ENCODE data around the gene DAPK2.

The DAPK2 gene

DNA sequence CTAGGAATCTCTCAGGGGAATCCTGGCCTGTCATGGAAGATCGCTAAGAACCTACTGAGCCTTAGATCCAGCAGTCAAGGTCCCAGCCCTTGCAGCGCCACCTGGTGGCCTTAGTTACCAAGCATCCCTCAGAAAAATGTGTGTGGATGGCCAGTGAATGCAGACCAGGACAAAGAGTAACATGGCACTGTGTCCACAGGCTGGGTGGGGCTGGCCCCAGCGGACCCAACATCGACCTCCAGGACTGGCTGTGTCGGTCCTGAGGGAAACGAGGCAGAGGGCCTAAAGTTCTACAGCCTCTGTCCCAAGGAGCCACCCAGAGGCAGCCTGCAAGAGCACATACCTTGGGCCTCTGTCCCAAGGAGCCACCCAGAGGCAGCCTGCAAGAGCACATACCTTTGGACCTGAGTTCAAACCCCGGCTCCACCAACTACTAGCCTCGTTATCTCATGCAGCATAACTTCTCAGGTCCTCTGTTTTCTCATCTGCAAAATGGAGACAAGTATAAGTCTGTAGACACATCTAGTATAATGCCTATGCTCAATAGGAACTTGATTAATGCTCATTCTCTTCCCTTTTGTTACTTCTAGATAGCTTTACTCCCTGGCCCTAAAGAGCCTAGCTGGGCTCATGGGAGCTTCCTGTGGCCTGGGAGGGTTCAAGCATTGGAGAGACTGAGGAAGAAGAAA is 155.1 kb downstream of the DAPK2 start:
- DNase-seq (ENCODE audit: low spot score), result peak; percentile 67
- H3K36me3 Mint-ChIP-seq (ENCODE audit: low read depth), result no peaks in the 10 kb centered on the region
- H3K4me3 Mint-ChIP-seq, result peak overlapping the region; percentile 54

DNA sequence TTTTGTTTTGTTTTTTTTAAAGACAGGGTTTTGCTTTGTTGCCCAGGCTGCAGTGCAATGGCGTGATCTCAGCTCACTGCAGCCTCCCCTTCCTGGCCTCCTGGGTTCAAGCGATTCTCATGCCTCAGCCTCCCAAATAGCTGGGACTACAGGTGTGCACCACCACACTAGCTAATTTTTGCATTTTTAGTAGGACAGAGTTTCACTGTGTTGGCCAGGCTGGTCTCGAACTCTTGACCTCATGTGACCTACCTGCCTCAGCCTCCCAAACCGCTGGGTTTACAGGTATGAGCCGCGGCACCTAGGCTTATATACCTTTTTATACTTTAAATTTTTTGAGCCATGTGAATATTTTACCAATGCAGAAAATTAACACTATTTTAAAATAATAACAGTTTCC is 155.7 kb downstream of the DAPK2 start:
- no peaks in the 10 kb centered on the region for H3K9me3 Mint-ChIP-seq
- no peaks in the 10 kb centered on the region for H3K27me3 Mint-ChIP-seq (ENCODE audit: low read depth)
- H3K27ac Mint-ChIP-seq, result no peak overlapping the region
- peaks cover 43% of the 10 kb centered on the region for H3K4me1 Mint-ChIP-seq (ENCODE audit: low read depth)
- H3K36me3 Mint-ChIP-seq (ENCODE audit: low read depth), result no peaks in the 10 kb centered on the region
- no peak for DNase-seq (ENCODE audit: low spot score)
- H3K4me3 Mint-ChIP-seq, result no peak overlapping the region

More for the DNA sequence above, 155.1 kb downstream of the DAPK2 start:
- Mint-ChIP-seq H3K4me1 (ENCODE audit: low read depth) (peaks cover 49% of the 10 kb centered on the region), H3K9me3 (no peaks in the 10 kb centered on the region), H3K27me3 (ENCODE audit: low read depth) (no peaks in the 10 kb centered on the region), H3K27ac (peak overlapping the region; percentile 77)

DNA sequence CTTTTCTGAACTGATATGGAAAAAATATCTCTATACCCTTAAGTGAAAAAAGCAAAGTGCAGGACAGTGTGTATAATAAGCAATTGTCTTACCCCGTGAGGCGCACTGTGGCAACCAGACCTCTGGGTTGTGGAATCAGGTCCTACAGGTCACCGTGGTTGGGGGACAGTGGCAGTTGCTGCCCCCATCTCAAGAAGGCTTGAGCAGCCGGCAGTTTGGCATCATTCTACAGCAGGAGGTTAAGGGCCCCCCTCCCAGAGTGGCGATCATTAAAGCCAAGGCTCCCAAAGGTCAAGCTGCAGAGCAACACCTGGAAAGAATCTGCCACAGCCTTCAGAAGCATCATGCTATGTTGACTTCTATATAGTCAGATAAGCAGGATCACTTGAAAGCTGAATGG is 156.5 kb downstream of the DAPK2 start:
- H3K4me1 Mint-ChIP-seq (ENCODE audit: low read depth), result peaks cover 37% of the 10 kb centered on the region

DNA sequence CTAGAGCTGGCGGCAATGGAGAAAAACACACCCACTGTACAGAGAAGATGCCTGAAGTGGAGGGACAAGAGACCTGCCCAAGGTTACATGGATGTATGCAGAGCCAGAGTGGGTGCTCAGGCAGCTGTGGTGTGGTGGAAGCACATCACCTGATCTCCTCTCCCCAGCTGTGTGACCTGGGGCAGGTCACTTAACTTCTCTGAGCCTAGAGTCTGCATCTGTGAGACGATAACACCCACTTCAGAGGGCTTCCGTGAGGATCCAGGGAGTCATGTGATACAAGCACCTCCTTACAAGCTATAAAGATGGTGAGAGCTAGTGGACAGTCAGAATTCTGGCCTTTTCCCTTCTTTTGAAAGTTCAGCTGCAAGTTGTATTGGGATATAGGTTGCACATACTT is 157.5 kb downstream of the DAPK2 start:
- peaks cover 36% of the 10 kb centered on the region for H3K4me1 Mint-ChIP-seq (ENCODE audit: low read depth)
- no peak overlapping the region for H3K4me3 Mint-ChIP-seq
- no peaks in the 10 kb centered on the region for H3K9me3 Mint-ChIP-seq
- no peak for DNase-seq (ENCODE audit: low spot score)
- H3K27me3 Mint-ChIP-seq (ENCODE audit: low read depth), result no peaks in the 10 kb centered on the region
- H3K27ac Mint-ChIP-seq, result no peak overlapping the region
- H3K36me3 Mint-ChIP-seq (ENCODE audit: low read depth), result no peaks in the 10 kb centered on the region

More for the DNA sequence above, 156.5 kb downstream of the DAPK2 start:
- no peaks in the 10 kb centered on the region for H3K36me3 Mint-ChIP-seq (ENCODE audit: low read depth)
- no peak overlapping the region for H3K4me3 Mint-ChIP-seq
- H3K27me3 Mint-ChIP-seq (ENCODE audit: low read depth), result no peaks in the 10 kb centered on the region
- DNase-seq (ENCODE audit: low spot score), result no peak
- H3K9me3 Mint-ChIP-seq, result no peaks in the 10 kb centered on the region
- H3K27ac Mint-ChIP-seq, result no peak overlapping the region

DNA sequence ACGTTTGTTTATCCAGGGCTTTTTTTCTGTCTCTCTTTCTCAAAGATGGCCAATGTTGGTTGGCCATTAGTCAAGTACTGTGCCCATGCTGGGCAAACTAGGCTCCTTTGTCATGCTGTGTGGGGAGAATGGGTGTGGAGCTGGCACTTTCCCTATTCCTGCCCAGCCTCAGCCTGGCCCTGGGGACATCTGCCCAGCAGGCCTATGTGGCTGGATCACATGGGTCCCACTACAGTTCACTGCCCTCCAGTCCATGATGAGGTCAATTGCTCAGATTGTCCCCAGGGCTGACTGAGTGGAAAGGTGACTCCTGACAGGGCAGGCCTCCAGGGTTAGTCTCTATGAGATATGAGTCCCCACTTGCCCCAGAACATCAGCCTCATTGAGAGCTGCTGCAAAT is 158.1 kb downstream of the DAPK2 start:
- Mint-ChIP-seq H3K9me3 (no peaks in the 10 kb centered on the region), H3K4me1 (ENCODE audit: low read depth) (peaks cover 29% of the 10 kb centered on the region), H3K27ac (no peak overlapping the region), H3K36me3 (ENCODE audit: low read depth) (no peaks in the 10 kb centered on the region), H3K4me3 (no peak overlapping the region), H3K27me3 (ENCODE audit: low read depth) (no peaks in the 10 kb centered on the region)
- DNase-seq (ENCODE audit: low spot score), result no peak

DNA sequence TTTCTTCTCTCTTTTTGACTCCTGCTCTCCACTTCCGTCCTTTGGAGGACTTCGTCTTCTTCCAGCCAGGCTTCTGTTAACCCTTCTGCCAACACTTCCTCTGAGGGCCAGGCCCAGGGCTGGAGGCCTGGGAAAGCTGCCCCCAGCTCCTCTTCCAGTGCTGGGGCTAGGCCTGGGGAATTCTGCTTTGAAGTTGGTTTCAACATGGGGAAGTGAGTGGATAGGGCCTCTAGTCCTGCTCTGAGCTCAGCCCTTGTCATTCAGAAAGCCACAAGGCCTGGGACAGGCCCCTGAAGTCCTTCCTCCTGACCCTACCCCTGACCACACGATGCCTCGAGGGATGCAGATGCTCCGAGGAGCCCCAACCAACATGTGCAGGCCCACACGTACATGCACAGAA is 158.7 kb downstream of the DAPK2 start:
- H3K27me3 Mint-ChIP-seq (ENCODE audit: low read depth), result no peaks in the 10 kb centered on the region
- H3K27ac Mint-ChIP-seq, result no peak overlapping the region
- H3K4me1 Mint-ChIP-seq (ENCODE audit: low read depth), result peaks cover 25% of the 10 kb centered on the region
- no peaks in the 10 kb centered on the region for H3K36me3 Mint-ChIP-seq (ENCODE audit: low read depth)
- DNase-seq (ENCODE audit: low spot score), result no peak
- no peaks in the 10 kb centered on the region for H3K9me3 Mint-ChIP-seq
- no peak overlapping the region for H3K4me3 Mint-ChIP-seq

DNA sequence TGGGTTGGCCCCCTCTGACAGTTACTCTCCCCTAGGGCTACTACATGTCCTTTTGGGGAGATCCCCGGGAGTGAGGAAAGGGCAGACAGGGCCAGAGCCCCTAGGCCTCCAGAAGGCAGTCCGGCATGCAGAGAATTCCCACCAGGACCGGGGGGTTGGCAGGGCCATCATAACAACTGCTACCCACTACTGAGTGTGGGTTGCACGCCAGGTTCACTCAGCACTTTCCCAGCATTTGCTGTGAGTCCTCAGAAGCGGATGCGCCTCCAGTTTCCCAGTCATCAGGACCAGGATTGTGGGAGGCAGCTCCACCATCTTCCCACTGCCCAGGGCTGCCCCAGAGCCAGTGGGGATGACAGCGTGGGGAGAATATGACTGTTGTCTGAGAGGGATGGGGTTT is 161.3 kb downstream of the DAPK2 start:
- DNase-seq (ENCODE audit: low spot score), result no peak
- Mint-ChIP-seq H3K4me1 (ENCODE audit: low read depth) (peaks cover 13% of the 10 kb centered on the region), H3K9me3 (no peaks in the 10 kb centered on the region), H3K4me3 (no peak overlapping the region), H3K27me3 (ENCODE audit: low read depth) (no peaks in the 10 kb centered on the region), H3K27ac (no peak overlapping the region), H3K36me3 (ENCODE audit: low read depth) (no peaks in the 10 kb centered on the region)

DNA sequence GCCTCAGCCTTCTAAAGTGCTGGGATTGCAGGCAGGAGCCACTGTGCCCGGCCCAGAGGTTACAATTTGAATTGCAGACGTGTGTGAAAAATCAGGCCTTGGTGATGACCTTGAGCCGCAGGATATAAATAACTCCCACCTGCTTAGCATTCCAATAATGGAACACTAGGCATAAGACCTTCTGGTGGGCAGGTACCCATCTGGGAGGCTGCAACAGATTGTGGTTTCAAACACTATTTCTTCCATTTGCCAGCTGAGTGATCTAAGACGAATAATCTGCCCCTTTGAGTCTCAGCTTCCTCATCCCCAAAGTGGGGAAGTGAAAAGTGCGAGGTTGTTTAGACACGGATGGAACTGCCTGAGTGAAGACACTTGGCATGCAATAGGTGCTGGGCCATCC is 164.9 kb downstream of the DAPK2 start:
- Mint-ChIP-seq H3K9me3 (no peaks in the 10 kb centered on the region), H3K27me3 (ENCODE audit: low read depth) (no peaks in the 10 kb centered on the region), H3K4me3 (no peak overlapping the region), H3K4me1 (ENCODE audit: low read depth) (peaks cover 6% of the 10 kb centered on the region), H3K27ac (no peak overlapping the region), H3K36me3 (ENCODE audit: low read depth) (no peaks in the 10 kb centered on the region)
- DNase-seq (ENCODE audit: low spot score), result no peak

DNA sequence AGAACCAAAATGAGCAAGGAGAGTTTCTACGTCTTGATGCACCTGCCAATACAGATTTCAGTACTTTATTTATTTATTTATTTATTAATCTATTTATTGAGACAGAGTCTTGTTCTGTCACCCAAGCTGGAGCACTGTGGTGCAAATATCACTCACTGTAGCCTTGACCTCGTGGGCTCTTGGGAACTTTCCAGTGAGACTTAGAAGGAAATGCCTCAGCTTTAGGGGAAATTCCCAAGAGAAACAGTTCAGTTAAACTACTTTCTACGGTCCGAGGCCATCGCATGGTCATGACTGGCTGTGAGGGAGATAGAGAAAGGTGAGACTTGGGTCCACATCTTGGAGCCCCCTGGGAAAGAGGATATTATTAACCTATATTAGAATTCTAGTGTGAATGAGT is 165.5 kb downstream of the DAPK2 start:
- Mint-ChIP-seq H3K4me3 (no peak overlapping the region), H3K27ac (no peak overlapping the region), H3K4me1 (ENCODE audit: low read depth) (peaks cover 6% of the 10 kb centered on the region), H3K27me3 (ENCODE audit: low read depth) (no peaks in the 10 kb centered on the region), H3K9me3 (no peaks in the 10 kb centered on the region), H3K36me3 (ENCODE audit: low read depth) (no peaks in the 10 kb centered on the region)
- DNase-seq (ENCODE audit: low spot score), result no peak

DNA sequence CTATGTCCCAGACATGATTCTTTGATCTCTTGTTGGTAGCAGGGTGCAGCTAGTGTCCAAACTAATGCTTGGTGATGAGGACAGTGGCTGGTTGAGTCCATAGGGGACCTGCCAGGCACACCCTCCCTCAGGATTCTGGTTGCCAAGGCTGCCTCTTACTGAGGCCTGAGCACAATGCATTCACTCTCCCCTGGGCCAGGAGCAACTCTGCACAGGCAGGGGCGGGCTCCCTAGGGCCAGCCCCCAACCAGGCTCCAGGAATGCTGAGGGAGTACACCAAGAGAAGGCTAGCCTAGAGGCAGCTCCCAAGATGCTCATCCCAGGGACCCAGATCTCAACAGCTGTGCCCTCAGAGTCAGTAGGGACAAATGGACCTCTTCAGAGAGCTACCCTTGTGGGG is 166.3 kb downstream of the DAPK2 start:
- no peak overlapping the region for H3K27ac Mint-ChIP-seq
- no peak overlapping the region for H3K4me3 Mint-ChIP-seq
- H3K9me3 Mint-ChIP-seq, result no peaks in the 10 kb centered on the region
- no peak for DNase-seq (ENCODE audit: low spot score)
- no peaks in the 10 kb centered on the region for H3K27me3 Mint-ChIP-seq (ENCODE audit: low read depth)
- H3K36me3 Mint-ChIP-seq (ENCODE audit: low read depth), result no peaks in the 10 kb centered on the region
- peaks cover 6% of the 10 kb centered on the region for H3K4me1 Mint-ChIP-seq (ENCODE audit: low read depth)

DNA sequence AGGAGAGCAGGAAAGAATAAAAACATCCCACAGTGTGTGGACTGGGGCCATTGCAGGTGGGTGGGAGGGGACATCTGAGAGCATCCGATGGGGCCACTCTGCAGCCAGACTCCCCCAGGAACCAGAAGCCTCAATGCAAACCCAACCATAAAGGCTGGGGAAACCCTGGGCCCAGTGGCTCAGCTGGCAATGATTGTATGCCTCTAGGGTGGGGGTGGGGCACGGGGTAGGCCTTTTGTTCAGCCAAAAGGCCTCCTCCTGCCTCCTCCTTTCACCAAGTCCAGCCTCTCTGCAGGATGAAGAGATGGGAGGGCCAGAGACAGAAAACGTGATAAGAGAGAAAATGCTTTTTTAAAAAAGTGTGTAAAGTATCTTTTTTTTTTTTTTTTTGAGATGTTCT is 167.1 kb downstream of the DAPK2 start:
- Mint-ChIP-seq H3K27ac (no peak overlapping the region), H3K27me3 (ENCODE audit: low read depth) (no peaks in the 10 kb centered on the region), H3K9me3 (no peaks in the 10 kb centered on the region), H3K4me3 (no peak overlapping the region), H3K36me3 (ENCODE audit: low read depth) (no peaks in the 10 kb centered on the region), H3K4me1 (ENCODE audit: low read depth) (peaks cover 6% of the 10 kb centered on the region)
- no peak for DNase-seq (ENCODE audit: low spot score)

DNA sequence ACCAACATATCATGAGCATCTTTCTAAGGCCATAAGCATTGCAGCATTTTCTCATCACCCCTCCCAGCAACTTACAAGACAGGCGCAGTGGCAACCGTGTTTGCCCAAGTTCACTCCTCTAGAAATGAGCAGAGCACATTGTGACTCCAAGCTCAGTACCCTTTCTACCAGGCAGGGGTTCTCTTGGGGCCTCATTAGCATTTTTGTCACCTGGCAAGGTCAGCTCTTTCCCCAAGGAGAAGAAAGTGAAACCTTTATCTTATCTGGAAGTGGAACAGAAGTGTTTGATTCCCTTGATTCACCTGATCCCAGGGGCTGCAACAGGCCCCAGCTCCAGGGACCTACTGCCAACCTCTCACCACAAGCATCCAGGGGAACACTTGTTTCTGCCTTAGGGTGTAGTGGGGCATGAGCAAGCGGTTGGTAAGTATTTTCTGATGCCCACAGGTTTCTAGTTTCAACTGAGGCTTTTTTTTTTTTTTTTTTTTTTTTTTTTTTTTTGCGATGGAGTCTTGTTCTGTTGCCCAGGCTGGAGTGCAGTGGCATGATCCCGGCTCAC is 168.5 kb downstream of the DAPK2 start:
- DNase-seq (ENCODE audit: low spot score), result no peak
- Mint-ChIP-seq H3K36me3 (ENCODE audit: low read depth) (no peaks in the 10 kb centered on the region), H3K4me1 (ENCODE audit: low read depth) (peaks cover 7% of the 10 kb centered on the region), H3K4me3 (no peak overlapping the region), H3K27ac (no peak overlapping the region), H3K27me3 (ENCODE audit: low read depth) (no peaks in the 10 kb centered on the region), H3K9me3 (peaks cover 2% of the 10 kb centered on the region)

DNA sequence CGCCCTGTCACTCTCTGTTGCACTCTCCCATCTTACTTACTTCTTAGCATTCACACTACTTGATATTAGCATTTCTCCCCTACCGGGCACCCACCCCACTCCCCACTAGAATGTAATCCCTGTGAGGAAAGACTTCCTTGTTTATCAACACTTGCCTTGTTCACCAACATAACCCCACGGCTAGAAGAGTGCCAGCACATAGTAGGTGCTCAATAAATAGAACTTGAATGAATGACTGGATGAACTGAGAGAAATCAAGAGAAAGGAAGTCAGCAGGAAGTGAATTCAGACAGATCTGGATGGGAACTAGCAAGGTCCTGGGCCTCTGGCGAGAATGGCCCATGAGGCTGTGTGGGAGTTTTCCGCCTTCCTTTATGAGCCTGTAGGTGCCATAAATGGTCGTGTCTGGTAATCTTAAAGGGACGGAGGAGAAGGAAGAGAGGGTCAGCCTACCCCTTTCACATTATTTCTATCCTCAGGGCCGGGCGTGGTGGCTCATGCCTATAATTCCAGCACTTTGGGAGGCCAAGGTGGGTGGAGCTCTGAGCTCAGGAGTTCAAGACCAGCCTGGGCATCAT is 170.1 kb downstream of the DAPK2 start:
- Mint-ChIP-seq H3K4me1 (ENCODE audit: low read depth) (peaks cover 1% of the 10 kb centered on the region), H3K27me3 (ENCODE audit: low read depth) (no peaks in the 10 kb centered on the region), H3K4me3 (no peak overlapping the region), H3K27ac (no peak overlapping the region), H3K36me3 (ENCODE audit: low read depth) (no peaks in the 10 kb centered on the region), H3K9me3 (peaks cover 3% of the 10 kb centered on the region)
- DNase-seq (ENCODE audit: low spot score), result no peak

DNA sequence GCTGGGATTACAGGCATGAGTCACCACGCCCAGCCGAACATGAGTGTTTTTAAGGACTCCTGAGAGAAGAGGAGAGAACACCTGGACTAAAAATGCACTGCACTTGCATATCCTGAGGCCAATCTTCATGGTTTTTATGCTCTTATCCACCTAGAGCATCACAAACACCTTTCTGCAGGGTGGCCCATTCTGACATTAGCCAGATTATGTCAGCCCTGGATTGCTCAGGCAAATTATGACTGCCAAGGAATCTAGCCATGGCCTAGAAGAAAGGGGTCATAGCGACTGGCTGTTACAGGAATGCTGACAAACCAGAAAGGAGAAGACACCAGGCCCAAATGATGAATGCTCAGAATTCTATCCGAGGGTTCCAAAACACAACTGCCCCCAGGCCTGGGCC is 171.7 kb downstream of the DAPK2 start:
- no peak for DNase-seq (ENCODE audit: low spot score)
- Mint-ChIP-seq H3K27ac (no peak overlapping the region), H3K27me3 (ENCODE audit: low read depth) (no peaks in the 10 kb centered on the region), H3K36me3 (ENCODE audit: low read depth) (no peaks in the 10 kb centered on the region), H3K4me3 (no peak overlapping the region), H3K4me1 (ENCODE audit: low read depth) (peaks cover 4% of the 10 kb centered on the region), H3K9me3 (peaks cover 3% of the 10 kb centered on the region)
